SK-N-SH (cell line): Measurements from ENCODE around the gene SMYD1. TPM values are rescaled to one million over a fixed set of nuclear protein-coding genes. Genes with fewer than 3 reads are reported as not detected.

Experiments
- CTCF ChIA-PET: fragments of 300-600, 350-600 bp; formaldehyde crosslinking; extraction: SDS; loops from one replicate; lab custom pipeline; 2021; lab: Yijun Ruan, JAX
- POLR2A ChIA-PET: fragments of 350-600 bp; sonication (Branson Sonifier 250); formaldehyde crosslinking; extraction: SDS; loops from one replicate; lab custom pipeline; 2020; ENCODE audit warnings: antibody characterized with exemption, inconsistent platforms; lab: Yijun Ruan, JAX
- DNase-seq: peaks from one replicate; pipeline ENCODE4 v3.0.0; 2012
- H2AFZ ChIP-seq: fragments of 200-600 bp; sonication (generic); 2 replicates; pipeline ENCODE4 v1.8.1; 2016; ENCODE audit warnings: antibody characterized with exemption, mild to moderate bottlenecking, low read depth
- H3F3A ChIP-seq: fragments of 200-600 bp; sonication (generic); replicated peaks from 2 replicates; pipeline ENCODE3; 2016; ENCODE audit warnings: antibody characterized with exemption, mild to moderate bottlenecking; ENCODE audit not compliant: insufficient read depth
- H3K27ac ChIP-seq, 2 experiments: fragments of 200-500 bp in 1 of 2; fragments of 200-600 bp in 1 of 2; sonication (Bioruptor generic) in 1 of 2; sonication (generic), shearing (Covaris generic) in 1 of 2; 2 replicates each; pipeline versions ENCODE4 v1.5.1 to v1.6.1; 2014 to 2016; ENCODE audit warnings: low read depth in 2 of 2, inconsistent platforms in 1 of 2, low read length in 1 of 2, mild to moderate bottlenecking in 1 of 2, mixed read lengths in 1 of 2
- H3K27me3 ChIP-seq: fragments of 200-600 bp; sonication (generic), shearing (Covaris generic); 2 replicates; pipeline ENCODE4 v1.6.1; 2016; ENCODE audit warnings: mixed run types; ENCODE audit not compliant: insufficient read depth
- H3K36me3 ChIP-seq, 2 experiments: fragments of 200-500 bp in 1 of 2; fragments of 200-600 bp in 1 of 2; sonication (Bioruptor generic) in 1 of 2; sonication (generic) in 1 of 2; replicated peaks in 1 of 2; 2 replicates each; pipeline versions ENCODE3 to v1.5.1; 2014 to 2016; ENCODE audit warnings: low read length in 1 of 2, mild to moderate bottlenecking in 1 of 2; ENCODE audit not compliant: insufficient read depth in 2 of 2, control insufficient read depth in 1 of 2
- H3K4me1 ChIP-seq, 2 experiments: fragments of 200-500 bp in 1 of 2; fragments of 200-600 bp in 1 of 2; sonication (Bioruptor generic) in 1 of 2; sonication (generic), shearing (Covaris generic) in 1 of 2; 2 replicates each; pipeline versions ENCODE4 v1.5.1 to v1.6.1; 2014 to 2016; ENCODE audit warnings: low read depth in 1 of 2, low read length in 1 of 2, mixed run types in 1 of 2; ENCODE audit not compliant: insufficient read depth in 2 of 2, control insufficient read depth in 1 of 2
- H3K4me2 ChIP-seq: fragments of 200-600 bp; sonication (generic), shearing (Covaris generic); 2 replicates; pipeline ENCODE4 v1.6.1; 2017; ENCODE audit warnings: mixed run types
- H3K4me3 ChIP-seq, 2 experiments: fragments of 200-500 bp in 1 of 2; fragments of 200-600 bp in 1 of 2; sonication (Bioruptor generic) in 1 of 2; sonication (generic), shearing (Covaris generic) in 1 of 2; 2 replicates each; pipeline versions ENCODE4 v1.5.1 to v1.8.1; 2014 to 2016; ENCODE audit warnings: low read depth in 2 of 2, inconsistent platforms in 1 of 2, low read length in 1 of 2, mild to moderate bottlenecking in 1 of 2, mixed read lengths in 1 of 2, moderate library complexity in 1 of 2
- H3K79me2 ChIP-seq: fragments of 200-600 bp; sonication (generic); 2 replicates; pipeline ENCODE4 v1.8.1; 2017; ENCODE audit warnings: mild to moderate bottlenecking; ENCODE audit not compliant: insufficient read depth
- H3K9ac ChIP-seq: fragments of 200-600 bp; sonication (generic); 2 replicates; pipeline ENCODE4 v1.6.1; 2017; ENCODE audit warnings: mixed run types
- H3K9me2 ChIP-seq: fragments of 200-600 bp; sonication (generic); 2 replicates; pipeline ENCODE4 v1.6.1; 2017; ENCODE audit warnings: mixed run types
- H3K9me3 ChIP-seq: fragments of 200-600 bp; sonication (generic); 2 replicates; pipeline ENCODE4 v1.6.1; 2017; ENCODE audit warnings: mixed run types, mild to moderate bottlenecking, moderate library complexity
- H4K20me1 ChIP-seq: fragments of 200-600 bp; sonication (generic); 2 replicates; pipeline ENCODE4 v1.6.1; 2017; ENCODE audit warnings: mild to moderate bottlenecking, mixed run types; ENCODE audit not compliant: insufficient read depth
- CHD2 ChIP-seq: fragments of 150-350 bp; IDR thresholded peaks from 2 replicates; pipeline ENCODE4 v1.6.1; 2018; ENCODE audit warnings: low read length; ENCODE audit not compliant: partially characterized antibody
- ELF1 ChIP-seq: IDR thresholded peaks from 2 replicates; pipeline ENCODE4 v1.4.0; 2012
- EP300 ChIP-seq, 2 experiments: IDR thresholded peaks; 2 replicates each; pipeline versions ENCODE4 v1.4.0 to v1.6.1; 2012; ENCODE audit warnings: borderline replicate concordance in 1 of 2, low read depth in 1 of 2, low read length in 1 of 2
- EZH2phosphoT487 ChIP-seq: fragments of 200-600 bp; sonication (generic); IDR thresholded peaks from 2 replicates; pipeline ENCODE4 v1.6.1; 2017; ENCODE audit warnings: low read depth, mixed run types, mild to moderate bottlenecking, antibody characterized with exemption, moderate library complexity, borderline replicate concordance
- FOSL2 ChIP-seq: IDR thresholded peaks from 2 replicates; pipeline ENCODE4 v1.4.0; 2012; ENCODE audit warnings: low read depth, mild to moderate bottlenecking, moderate library complexity, borderline replicate concordance
- GATA2 ChIP-seq: sonication (generic); formaldehyde crosslinking; IDR thresholded peaks from 2 replicates; pipeline ENCODE4 v1.5.0; 2020; ENCODE audit warnings: mild to moderate bottlenecking, missing genetic modification reagents
- JUND ChIP-seq: IDR thresholded peaks from 2 replicates; pipeline ENCODE4 v1.4.0; 2012
- MEF2A ChIP-seq: IDR thresholded peaks from 2 replicates; pipeline ENCODE4 v1.4.0; 2012; ENCODE audit warnings: low read depth, borderline replicate concordance
- MXI1 ChIP-seq: IDR thresholded peaks from 2 replicates; pipeline ENCODE4 v1.6.1; 2012; ENCODE audit warnings: mild to moderate bottlenecking, low read depth, low read length, improper control_type of control experiment
- NRF1 ChIP-seq: IDR thresholded peaks from 2 replicates; pipeline ENCODE4 v1.6.1; 2012; ENCODE audit warnings: low read depth, mild to moderate bottlenecking, low read length
- POLR2AphosphoS5 ChIP-seq: IDR thresholded peaks from 2 replicates; pipeline ENCODE4 v1.6.1; 2012; ENCODE audit warnings: low read depth, low read length
- RAD21 ChIP-seq: IDR thresholded peaks from 2 replicates; pipeline ENCODE4 v1.6.1; 2012; ENCODE audit warnings: mild to moderate bottlenecking, low read length
- RCOR1 ChIP-seq: fragments of 150-350 bp; IDR thresholded peaks from 2 replicates; pipeline ENCODE4 v1.6.1; 2017; ENCODE audit warnings: antibody characterized with exemption, low read length
- RFX5 ChIP-seq: IDR thresholded peaks from 2 replicates; pipeline ENCODE4 v1.6.1; 2012; ENCODE audit warnings: mild to moderate bottlenecking, improper control_type of control experiment, low read length
- SIN3A ChIP-seq: IDR thresholded peaks from 2 replicates; pipeline ENCODE4 v1.6.1; 2012; ENCODE audit warnings: low read depth, mild to moderate bottlenecking, low read length, moderate library complexity, borderline replicate concordance
- SMC3 ChIP-seq: IDR thresholded peaks from 2 replicates; pipeline ENCODE4 v1.6.1; 2012; ENCODE audit warnings: low read depth, low read length, improper control_type of control experiment
- TAF1 ChIP-seq: IDR thresholded peaks from 2 replicates; pipeline ENCODE4 v1.6.1; 2012; ENCODE audit warnings: low read depth, mild to moderate bottlenecking, low read length, moderate library complexity, borderline replicate concordance
- YY1 ChIP-seq: IDR thresholded peaks from 2 replicates; pipeline ENCODE4 v1.4.0; 2012; ENCODE audit warnings: low read depth, mild to moderate bottlenecking
- WGBS: methylation state at CpG from one replicate; pipeline ENCODE4 v1.1.6; 2017; ENCODE audit warnings: low lambda C conversion rate; 5-methylcytosine and 5-hydroxymethylcytosine counted together
- polyA plus RNA-seq, 3 experiments: library from polyadenylated mRNA; depleted of rRNA; stranded (reverse); fragments of >200 nt; gene quantifications; 2 replicates each; pipeline ENCODE4 v1.2.3, GENCODE V29; 2012
- TF ChIP-seq, protein P1 (sequence below): fragments of 150-350 bp; IDR thresholded peaks from 2 replicates; pipeline ENCODE4 v1.6.1; 2017; ENCODE audit warnings: antibody characterized with exemption, low read length, low read depth, borderline replicate concordance
- TF ChIP-seq, protein P2 (sequence below): IDR thresholded peaks from 2 replicates; pipeline ENCODE4 v1.6.1; 2012; ENCODE audit warnings: mild to moderate bottlenecking, low read depth, low read length, moderate library complexity

SMYD1 gene
- polyA plus RNA-seq, 1 of the 3 experiments (the other 2 are of a cell fraction), result not detected

DNA sequence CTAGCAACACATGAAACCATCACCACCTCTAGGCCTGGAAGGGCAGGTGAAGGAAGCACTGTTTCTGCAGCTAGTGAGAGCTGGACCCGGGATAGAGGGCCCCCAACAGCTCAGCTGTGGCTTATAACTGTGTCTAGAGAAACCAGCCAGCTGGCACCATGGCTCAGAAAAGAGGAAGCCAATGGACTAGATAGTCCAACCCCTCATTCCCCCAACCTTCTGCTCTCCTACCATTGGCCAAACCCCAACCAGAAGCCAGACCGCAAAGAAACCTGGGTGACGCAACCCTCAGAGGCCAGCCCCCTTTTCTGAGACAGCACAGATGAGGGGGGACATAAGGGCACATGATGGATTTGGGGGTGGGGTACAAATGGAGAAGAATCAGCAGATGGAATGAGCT is 24.3 kb downstream of the SMYD1 start:
- no peak overlapping the region for H3K4me3 ChIP-seq
- no peak overlapping the region for H3K27ac ChIP-seq
- no peak for TF ChIP-seq EP300 (IDR thresholded peaks at IDR 0.05; ENCODE audit: borderline replicate concordance in 1 of 2, low read depth in 1 of 2, low read length in 1 of 2)
- TF ChIP-seq, protein P1, sequence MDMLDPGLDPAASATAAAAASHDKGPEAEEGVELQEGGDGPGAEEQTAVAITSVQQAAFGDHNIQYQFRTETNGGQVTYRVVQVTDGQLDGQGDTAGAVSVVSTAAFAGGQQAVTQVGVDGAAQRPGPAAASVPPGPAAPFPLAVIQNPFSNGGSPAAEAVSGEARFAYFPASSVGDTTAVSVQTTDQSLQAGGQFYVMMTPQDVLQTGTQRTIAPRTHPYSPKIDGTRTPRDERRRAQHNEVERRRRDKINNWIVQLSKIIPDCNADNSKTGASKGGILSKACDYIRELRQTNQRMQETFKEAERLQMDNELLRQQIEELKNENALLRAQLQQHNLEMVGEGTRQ, result no peak
- no peak for TF ChIP-seq POLR2AphosphoS5
- no peak for TF ChIP-seq MEF2A
- TF ChIP-seq JUND, result no peak
- TF ChIP-seq NRF1, result no peak
- TF ChIP-seq MXI1, result no peak
- no peak for TF ChIP-seq RFX5
- no peak for TF ChIP-seq ELF1
- TF ChIP-seq SIN3A, result no peak
- TF ChIP-seq RAD21, result no peak
- no peak for TF ChIP-seq RCOR1
- no peak for TF ChIP-seq TAF1
- TF ChIP-seq, protein P2, sequence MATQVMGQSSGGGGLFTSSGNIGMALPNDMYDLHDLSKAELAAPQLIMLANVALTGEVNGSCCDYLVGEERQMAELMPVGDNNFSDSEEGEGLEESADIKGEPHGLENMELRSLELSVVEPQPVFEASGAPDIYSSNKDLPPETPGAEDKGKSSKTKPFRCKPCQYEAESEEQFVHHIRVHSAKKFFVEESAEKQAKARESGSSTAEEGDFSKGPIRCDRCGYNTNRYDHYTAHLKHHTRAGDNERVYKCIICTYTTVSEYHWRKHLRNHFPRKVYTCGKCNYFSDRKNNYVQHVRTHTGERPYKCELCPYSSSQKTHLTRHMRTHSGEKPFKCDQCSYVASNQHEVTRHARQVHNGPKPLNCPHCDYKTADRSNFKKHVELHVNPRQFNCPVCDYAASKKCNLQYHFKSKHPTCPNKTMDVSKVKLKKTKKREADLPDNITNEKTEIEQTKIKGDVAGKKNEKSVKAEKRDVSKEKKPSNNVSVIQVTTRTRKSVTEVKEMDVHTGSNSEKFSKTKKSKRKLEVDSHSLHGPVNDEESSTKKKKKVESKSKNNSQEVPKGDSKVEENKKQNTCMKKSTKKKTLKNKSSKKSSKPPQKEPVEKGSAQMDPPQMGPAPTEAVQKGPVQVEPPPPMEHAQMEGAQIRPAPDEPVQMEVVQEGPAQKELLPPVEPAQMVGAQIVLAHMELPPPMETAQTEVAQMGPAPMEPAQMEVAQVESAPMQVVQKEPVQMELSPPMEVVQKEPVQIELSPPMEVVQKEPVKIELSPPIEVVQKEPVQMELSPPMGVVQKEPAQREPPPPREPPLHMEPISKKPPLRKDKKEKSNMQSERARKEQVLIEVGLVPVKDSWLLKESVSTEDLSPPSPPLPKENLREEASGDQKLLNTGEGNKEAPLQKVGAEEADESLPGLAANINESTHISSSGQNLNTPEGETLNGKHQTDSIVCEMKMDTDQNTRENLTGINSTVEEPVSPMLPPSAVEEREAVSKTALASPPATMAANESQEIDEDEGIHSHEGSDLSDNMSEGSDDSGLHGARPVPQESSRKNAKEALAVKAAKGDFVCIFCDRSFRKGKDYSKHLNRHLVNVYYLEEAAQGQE, result no peak
- TF ChIP-seq, all 33 proteins: peak for 0
- Histone ChIP-seq H3K4me2 (no peak overlapping the region), H3K36me3 (no peaks in the 10 kb centered on the region), H3K27me3 (no peaks in the 10 kb centered on the region), H3F3A (no peaks in the 10 kb centered on the region), H2AFZ (no peak overlapping the region), H3K4me1 (no peaks in the 10 kb centered on the region; a peak in 1 of 4 replicates), H3K9me3 (no peaks in the 10 kb centered on the region), H3K9ac (no peak overlapping the region), H3K9me2 (no peaks in the 10 kb centered on the region), H4K20me1 (no peaks in the 10 kb centered on the region), H3K79me2 (no peaks in the 10 kb centered on the region)
- ChIA-PET CTCF (interaction anchor here (0.8 to 0.9 kb wide), 5 partner anchors 11 to 52 kb away, joined by 3 read pairs; no protein-coding TSS in a partner anchor), POLR2A (no interaction called here)
- WGBS, result 45% methylated on average over 3 of the region's 3 CpGs
- DNase-seq, result no peak

DNA sequence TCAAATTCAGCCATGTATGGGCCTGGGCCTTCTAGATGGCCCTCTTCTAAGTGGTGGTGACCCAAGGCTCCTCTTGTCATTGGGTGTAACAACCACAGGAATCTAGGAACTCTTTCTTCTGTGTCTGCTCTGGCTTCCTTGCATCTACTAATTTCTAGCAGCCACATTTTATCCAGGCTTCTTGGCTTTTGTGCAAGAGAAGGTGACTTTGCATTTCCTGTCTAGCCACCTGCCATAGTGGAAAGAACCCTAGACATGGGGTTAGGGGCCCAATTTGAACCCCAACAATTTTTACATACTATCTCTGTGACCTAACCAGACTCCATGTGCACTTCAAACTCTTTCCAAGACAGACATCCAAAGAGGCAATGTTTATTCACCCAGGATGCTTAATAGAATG is 25.1 kb downstream of the SMYD1 start:
- H3K9ac ChIP-seq, result no peak overlapping the region
- no peak overlapping the region for H3K4me3 ChIP-seq
- H3K27ac ChIP-seq, result no peak overlapping the region
- no peaks in the 10 kb centered on the region for H3K79me2 ChIP-seq
- H3K4me1 ChIP-seq, result no peaks in the 10 kb centered on the region; a peak in 1 of 4 replicates
- no peaks in the 10 kb centered on the region for H3F3A ChIP-seq
- no peak for DNase-seq
- H4K20me1 ChIP-seq, result no peaks in the 10 kb centered on the region
- H2AFZ ChIP-seq, result no peak overlapping the region
- POLR2A ChIA-PET, result no interaction called here
- H3K27me3 ChIP-seq, result no peaks in the 10 kb centered on the region
- H3K4me2 ChIP-seq, result no peak overlapping the region
- no peaks in the 10 kb centered on the region for H3K36me3 ChIP-seq
- H3K9me3 ChIP-seq, result no peaks in the 10 kb centered on the region
- CTCF ChIA-PET, result interaction anchor here (0.8 to 0.9 kb wide), 3 partner anchors 11 to 32 kb away, joined by 3 read pairs; no protein-coding TSS in a partner anchor
- no peaks in the 10 kb centered on the region for H3K9me2 ChIP-seq
- TF ChIP-seq YY1, result no peak
- TF ChIP-seq POLR2AphosphoS5, result no peak
- TF ChIP-seq JUND, result no peak
- TF ChIP-seq CHD2, result no peak
- no peak for TF ChIP-seq GATA2 (CRISPR knock-in tag)
- TF ChIP-seq EZH2phosphoT487, result no peak
- TF ChIP-seq, protein P1, result no peak
- no peak for TF ChIP-seq SMC3
- TF ChIP-seq RFX5, result no peak
- no peak for TF ChIP-seq EP300 (IDR thresholded peaks at IDR 0.05; ENCODE audit: borderline replicate concordance in 1 of 2, low read depth in 1 of 2, low read length in 1 of 2)
- TF ChIP-seq FOSL2, result no peak
- TF ChIP-seq NRF1, result no peak
